Hematopoietic multipotent progenitor cell treated with erythropoietin and hydrocortisone succinate and interleukin-3 and kit ligand, for 4 days (in vitro differentiated cells): ENCODE results near the gene CACNA2D3.

ENCODE experiments used
- DNase-seq: peaks from one replicate; pipeline ENCODE4 v3.0.0-alpha.2; 2015

CACNA2D3 gene

GRCh38 chr3:54649551-54649950 lies 527.2 kb downstream of the CACNA2D3 start:
- no peak for DNase-seq

DNA sequence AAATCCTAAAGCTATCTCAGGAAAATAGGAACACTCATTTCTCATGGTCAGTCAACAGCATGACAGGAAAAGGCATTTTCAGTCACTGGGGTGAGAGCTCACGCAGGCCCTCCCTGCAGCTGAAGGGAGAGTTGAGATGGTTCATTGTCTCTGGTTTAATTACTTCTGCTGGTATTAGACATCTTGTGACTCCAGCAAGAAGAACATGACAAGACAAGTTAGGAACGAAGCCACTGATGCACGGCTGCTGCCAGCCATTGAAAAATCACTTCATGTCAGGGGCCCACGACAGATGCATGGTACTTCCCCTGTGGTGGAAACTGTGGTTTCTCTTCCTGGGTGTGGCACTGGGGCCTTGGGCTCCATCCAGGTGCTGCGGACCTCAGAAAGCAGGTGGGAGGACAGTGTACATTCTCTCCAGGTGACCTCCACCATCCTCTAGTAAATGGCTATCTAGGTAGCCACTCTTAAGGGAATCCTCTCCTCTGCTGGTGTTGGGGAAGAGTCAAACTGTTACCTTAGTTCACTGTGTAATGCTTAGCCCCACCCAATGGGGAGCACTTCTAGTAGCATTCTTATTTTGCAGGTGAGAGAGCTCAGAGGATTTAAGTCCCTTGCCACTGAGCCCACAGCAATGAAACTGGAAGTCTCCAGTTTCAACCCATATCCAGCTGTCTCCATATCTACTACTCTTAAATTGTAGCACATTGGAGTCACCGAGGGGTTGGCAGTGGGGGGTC lies 531.3 kb downstream of the CACNA2D3 start:
- DNase-seq, result no peak

- no peak for DNase-seq
Observed at GRCh38 chr3:54654776-54655175, 532.4 kb downstream of the CACNA2D3 start.

- DNase-seq, result no peak
Observed at GRCh38 chr3:54659347-54659746, 537.0 kb downstream of the CACNA2D3 start.

DNA sequence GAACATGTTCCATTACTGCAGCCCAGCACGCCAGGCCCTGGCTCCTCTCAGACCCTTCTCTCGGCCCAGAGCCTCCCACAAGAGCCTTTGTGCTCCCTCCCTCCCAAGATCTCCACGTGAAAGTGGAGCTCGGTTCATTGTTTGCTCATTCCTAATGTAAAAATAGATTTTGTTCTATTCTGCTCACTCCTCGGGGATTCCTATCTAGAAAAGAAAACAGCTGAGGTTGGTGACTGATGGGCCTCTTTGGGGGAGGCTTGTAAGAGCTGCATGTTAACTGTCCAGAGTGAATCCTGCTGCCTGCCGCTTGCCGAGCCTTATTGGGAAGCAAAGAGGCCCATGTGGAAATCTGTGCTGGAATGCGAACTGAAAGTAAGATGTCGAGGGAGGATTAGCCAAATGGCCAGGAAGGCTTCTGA lies 538.4 kb downstream of the CACNA2D3 start:
- no peak for DNase-seq

- no peak for DNase-seq
Observed at GRCh38 chr3:54661151-54661550, 538.8 kb downstream of the CACNA2D3 start.

DNA sequence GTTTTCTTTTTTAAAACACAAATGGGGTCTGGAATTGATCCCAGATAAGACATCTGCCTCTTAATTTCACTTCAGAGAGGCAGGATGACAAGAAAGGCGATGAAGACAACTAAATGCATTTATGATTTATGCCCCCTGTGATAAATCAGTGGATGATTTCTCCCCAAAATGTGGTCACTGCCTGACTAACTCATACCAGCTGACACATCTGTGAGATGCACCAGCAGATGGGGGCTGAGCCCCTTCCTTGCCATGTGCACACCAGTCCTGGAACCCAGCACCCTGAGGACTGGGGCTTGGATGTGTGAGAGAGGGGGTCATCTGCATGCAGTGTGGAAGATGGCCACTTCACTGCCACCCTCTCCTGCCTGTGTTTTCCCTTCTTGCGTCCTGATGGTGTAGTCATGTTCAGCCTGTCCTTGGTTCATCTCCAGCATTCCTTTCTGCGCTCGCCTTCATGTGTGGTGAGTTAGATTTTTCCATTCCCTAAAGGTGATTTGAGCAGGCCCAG lies 541.2 kb downstream of the CACNA2D3 start:
- no peak for DNase-seq

GRCh38 chr3:54665016-54665600 lies 542.8 kb downstream of the CACNA2D3 start:
- no peak for DNase-seq

GRCh38 chr3:54668236-54668635 lies 545.9 kb downstream of the CACNA2D3 start:
- no peak for DNase-seq

- no peak for DNase-seq
Observed at GRCh38 chr3:54670201-54671000, 548.0 kb downstream of the CACNA2D3 start.

DNA sequence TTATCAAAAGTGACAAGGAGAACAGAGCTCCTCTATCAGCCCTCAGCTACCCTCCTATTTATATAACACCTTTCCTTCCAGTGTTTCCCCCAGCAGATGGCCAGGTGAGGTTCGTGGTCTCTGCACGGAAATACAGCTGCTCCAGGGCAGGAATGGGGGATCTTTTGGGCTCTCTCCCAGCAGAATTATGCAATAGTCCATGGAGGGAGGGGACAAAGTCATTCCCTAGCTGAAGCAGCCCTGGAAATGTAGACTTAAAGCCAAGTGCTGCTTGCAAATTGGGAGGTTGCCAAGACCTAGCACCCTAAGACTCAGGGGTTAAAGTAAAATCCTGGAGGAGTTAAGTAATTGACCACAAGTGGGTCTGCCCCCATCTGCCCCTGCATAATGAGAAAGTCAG lies 549.2 kb downstream of the CACNA2D3 start:
- DNase-seq, result no peak

GRCh38 chr3:54676087-54676486 lies 553.7 kb downstream of the CACNA2D3 start:
- DNase-seq, result no peak

DNA sequence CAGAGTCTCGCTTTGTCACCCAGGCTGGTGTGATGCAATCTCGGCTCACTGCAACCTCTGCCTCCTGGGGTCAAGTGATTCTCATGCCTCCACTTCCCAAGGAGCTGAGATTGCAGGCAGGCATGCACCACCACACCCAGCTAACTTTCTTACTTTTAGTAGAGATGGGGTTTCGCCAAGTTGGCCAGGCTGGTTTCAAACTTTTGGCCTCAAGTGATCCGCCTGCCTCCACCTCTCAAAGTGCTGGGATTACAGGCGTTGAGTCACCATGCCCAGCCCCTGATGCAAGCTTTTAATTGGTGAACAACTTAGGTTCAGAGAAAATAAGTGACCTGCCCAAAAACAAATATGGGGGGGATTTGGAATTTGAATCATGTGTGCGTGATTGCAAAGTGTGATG lies 559.4 kb downstream of the CACNA2D3 start:
- DNase-seq, result no peak

DNA sequence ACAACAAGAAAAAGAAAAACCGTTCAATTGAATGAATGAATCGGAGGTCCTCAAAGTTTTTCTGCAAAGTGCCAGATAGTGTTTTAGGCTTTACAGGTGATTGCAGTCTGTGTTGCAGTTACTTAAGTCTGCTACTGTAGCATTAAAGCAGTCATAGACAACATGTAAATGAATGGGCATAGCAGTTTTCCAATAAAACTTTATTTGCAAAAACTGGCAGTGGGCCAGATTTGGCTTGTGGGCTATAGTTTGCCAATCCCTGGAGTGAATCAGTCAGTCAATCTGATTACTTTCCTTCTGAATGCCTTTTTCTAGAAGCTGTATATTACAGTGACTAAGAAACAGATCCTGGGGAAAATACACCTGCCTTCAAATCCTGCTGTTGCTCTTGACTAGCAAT lies 562.9 kb downstream of the CACNA2D3 start:
- no peak for DNase-seq

DNA sequence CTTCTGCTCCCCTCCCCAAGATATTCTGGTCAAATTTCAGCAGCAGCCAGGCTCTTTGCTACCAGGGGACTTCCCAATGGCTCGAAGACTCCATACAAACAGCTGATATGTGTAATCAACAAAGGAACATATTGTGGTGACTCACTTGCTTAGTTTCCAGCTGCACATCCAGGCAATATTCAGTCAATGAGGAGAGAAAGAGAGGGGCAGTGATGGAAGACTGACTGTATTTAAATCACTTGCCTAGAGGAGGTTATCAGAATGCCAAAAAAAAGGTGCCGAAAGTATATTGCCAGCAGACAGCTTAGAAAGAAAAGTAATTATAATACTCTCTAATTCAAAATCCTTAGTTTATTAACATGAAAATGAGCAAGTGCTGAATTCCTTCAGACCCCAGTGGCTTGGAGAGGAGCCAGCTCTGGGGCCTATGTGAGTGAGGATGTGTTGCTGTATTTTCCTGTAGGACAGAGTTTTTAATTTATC lies 569.0 kb downstream of the CACNA2D3 start:
- DNase-seq, result no peak

GRCh38 chr3:54696313-54696712 lies 574.0 kb downstream of the CACNA2D3 start:
- no peak for DNase-seq

- DNase-seq, result no peak
Observed at GRCh38 chr3:54698054-54698453, 575.7 kb downstream of the CACNA2D3 start.

DNA sequence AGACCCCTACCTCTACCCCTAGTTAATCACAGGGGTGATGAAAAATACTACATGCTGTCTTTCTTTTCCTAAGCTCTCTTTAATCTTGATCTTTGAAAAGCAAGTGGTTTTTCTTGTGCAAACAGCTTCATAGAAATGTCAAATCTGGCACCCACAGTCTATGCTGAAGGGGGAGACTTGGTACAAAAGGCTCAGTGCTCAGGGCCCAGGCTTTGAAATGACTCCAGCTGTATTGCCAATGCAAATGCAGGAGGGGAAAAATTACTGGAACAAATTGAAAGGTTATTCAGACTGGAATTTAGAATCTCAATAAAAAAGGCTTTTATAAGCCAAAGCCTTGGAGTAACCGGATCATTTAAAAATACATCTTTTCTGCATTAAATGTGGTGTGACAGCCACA lies 581.6 kb downstream of the CACNA2D3 start:
- no peak for DNase-seq

DNA sequence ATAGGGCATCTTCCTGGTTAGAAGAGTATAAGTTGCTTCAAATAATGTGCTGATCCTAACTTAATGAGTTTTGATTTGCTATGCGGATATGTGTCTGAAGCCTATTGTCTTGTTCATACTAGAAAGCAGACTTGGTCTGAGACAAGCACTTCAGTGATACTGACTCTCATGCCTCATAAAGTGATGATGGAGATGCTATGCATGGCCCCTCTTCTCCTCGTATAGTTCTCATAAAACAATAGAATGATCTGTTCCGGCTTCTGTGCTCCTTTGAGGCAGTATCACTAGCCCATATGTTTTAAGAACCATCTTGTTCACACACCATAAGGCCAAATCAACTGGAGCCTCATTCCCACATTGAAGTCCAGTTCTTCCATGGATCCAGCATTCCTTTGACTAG lies 583.4 kb downstream of the CACNA2D3 start:
- no peak for DNase-seq

DNA sequence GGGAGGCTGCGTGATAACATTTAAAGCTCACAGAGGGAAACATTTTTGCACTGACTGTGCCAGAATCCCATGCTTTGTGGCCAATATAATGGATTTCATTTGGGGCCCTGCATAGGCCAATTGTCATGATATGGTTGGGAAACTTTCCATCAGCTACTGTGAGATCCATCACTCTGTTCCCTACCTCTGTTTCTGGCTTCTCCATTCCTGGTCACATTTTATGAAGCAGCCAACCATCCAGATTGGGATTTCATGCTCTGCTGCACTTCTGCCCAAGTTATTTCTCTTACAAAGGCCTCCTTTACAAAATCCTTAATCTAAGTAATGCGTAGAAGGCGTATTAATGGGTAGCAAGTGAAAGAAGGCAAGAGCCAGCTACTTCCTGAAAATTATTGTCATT lies 584.4 kb downstream of the CACNA2D3 start:
- no peak for DNase-seq

DNA sequence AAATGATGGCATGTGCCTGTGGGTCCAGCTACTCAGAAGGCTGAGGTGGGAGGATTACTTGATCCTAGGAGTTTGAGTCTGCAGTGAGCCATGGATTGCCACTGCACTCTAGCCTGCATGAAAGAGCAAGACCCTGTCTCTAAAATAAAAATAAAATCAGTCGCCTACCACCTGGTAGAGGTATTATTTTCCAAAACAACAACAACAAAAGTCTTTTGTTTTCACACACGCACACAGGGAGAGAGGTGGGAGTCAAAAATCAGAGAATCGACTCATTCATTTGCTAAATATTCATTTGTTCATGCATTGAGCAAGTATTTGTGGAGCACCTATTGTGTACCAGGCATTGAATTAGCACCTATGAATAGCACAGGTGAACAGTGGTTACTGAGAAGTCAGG lies 587.4 kb downstream of the CACNA2D3 start:
- no peak for DNase-seq

GRCh38 chr3:54710954-54711353 lies 588.6 kb downstream of the CACNA2D3 start:
- no peak for DNase-seq

DNA sequence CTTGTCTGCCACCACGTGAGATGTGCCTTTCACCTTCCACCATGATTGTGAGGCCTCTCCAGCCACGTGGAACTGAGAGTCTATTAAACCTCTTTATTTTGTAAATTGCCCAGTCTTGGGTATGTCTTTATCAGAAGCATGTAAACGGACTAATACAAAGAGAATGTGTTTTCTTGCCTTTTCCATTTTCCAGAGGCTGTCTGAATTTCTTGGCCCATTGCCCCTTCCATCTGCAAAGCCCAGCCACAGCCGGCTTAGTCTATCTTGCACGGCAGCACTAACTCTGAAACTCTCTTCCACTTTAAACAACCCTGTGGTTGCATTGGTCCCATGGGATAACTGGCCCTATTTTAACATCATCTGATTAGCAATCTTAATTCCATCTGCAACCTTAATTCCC lies 590.2 kb downstream of the CACNA2D3 start:
- no peak for DNase-seq

- no peak for DNase-seq
Observed at GRCh38 chr3:54713031-54713430, 590.7 kb downstream of the CACNA2D3 start.
